Omental fat pad (tissue), 4 donors: Measurements from ENCODE around the gene NOCT. TPM values are rescaled to one million over a fixed set of nuclear protein-coding genes. Genes with fewer than 3 reads are reported as not detected.
"Not testable (repeated sequence)": the region's sequence is repeated elsewhere in the genome, so short reads cannot be mapped to it uniquely, and the experiment has no call there.

ENCODE experiments used
- ATAC-seq: fragments of 150-250 bp; one replicate; pipeline ENCODE4 v1.9.1; 2016; ENCODE audit warnings: mild to moderate bottlenecking, moderate library complexity; ENCODE audit not compliant: low FRiP score
- DNase-seq: peaks from one replicate; pipeline ENCODE4 v3.0.0-alpha.2; 2019; ENCODE audit warnings: low spot score
- CTCF ChIP-seq, 3 donors: fragments of 450-650 bp; IDR thresholded peaks; one replicate each; pipeline ENCODE4 v1.5.1; 2016 to 2017; ENCODE audit warnings: antibody characterized with exemption in 3 of 3, mild to moderate bottlenecking in 3 of 3, moderate library complexity in 2 of 3
- total RNA-seq, 4 donors: library from RNA; depleted of rRNA; stranded (reverse); fragments of >200 nt; gene quantifications; one replicate each; pipeline ENCODE4 v1.1.0, GENCODE V29; 2016

NOCT gene
- total RNA-seq, 4 donors from 2014 or later, result 5.8 to 83.1 (median 21.6) TPM

- DNase-seq, result no peak
Measured at GRCh38 chr4:138992676-138993075, 22.9 kb upstream of the NOCT start.

GRCh38 chr4:138996090-138996489, 19.5 kb upstream of the NOCT start:
- TF ChIP-seq CTCF (IDR thresholded peaks at IDR 0.05), result no peak
- DNase-seq, result no peak
- ATAC-seq, result no peak

More at GRCh38 chr4:138992676-138993075, 22.9 kb upstream of the NOCT start:
- no peak for ATAC-seq
- TF ChIP-seq CTCF (IDR thresholded peaks at IDR 0.05), result no peak

- ATAC-seq (no peak), DNase-seq (no peak)
- no peak for TF ChIP-seq CTCF (IDR thresholded peaks at IDR 0.05)
Measured at GRCh38 chr4:138999666-139000065, 15.9 kb upstream of the NOCT start.

- not testable (repeated sequence) for ATAC-seq, DNase-seq
Measured at GRCh38 chr4:139000134-139000533, 15.4 kb upstream of the NOCT start.

- not testable (repeated sequence) for ATAC-seq, DNase-seq
Measured at GRCh38 chr4:139001430-139001829, 14.2 kb upstream of the NOCT start.

GRCh38 chr4:139003668-139004067, 11.9 kb upstream of the NOCT start:
- not testable (repeated sequence) for DNase-seq, ATAC-seq

GRCh38 chr4:139005774-139006173, 9.8 kb upstream of the NOCT start:
- DNase-seq (no peak), ATAC-seq (no peak)
- no peak for TF ChIP-seq CTCF (IDR thresholded peaks at IDR 0.05)

GRCh38 chr4:139007640-139008039, 7.9 kb upstream of the NOCT start:
- no peak for ATAC-seq
- no peak for TF ChIP-seq CTCF (IDR thresholded peaks at IDR 0.05)
- DNase-seq, result no peak

- not testable (repeated sequence) for DNase-seq, ATAC-seq
Measured at GRCh38 chr4:139008278-139008677, 7.3 kb upstream of the NOCT start.
